ENCODE results near the gene ITFG1. TPM values are rescaled to one million over a fixed set of nuclear protein-coding genes. Genes with fewer than 3 reads are reported as not detected.

ITFG1 gene
- total RNA-seq = 46.0 and 49.9 TPM in 2 replicates

DNA sequence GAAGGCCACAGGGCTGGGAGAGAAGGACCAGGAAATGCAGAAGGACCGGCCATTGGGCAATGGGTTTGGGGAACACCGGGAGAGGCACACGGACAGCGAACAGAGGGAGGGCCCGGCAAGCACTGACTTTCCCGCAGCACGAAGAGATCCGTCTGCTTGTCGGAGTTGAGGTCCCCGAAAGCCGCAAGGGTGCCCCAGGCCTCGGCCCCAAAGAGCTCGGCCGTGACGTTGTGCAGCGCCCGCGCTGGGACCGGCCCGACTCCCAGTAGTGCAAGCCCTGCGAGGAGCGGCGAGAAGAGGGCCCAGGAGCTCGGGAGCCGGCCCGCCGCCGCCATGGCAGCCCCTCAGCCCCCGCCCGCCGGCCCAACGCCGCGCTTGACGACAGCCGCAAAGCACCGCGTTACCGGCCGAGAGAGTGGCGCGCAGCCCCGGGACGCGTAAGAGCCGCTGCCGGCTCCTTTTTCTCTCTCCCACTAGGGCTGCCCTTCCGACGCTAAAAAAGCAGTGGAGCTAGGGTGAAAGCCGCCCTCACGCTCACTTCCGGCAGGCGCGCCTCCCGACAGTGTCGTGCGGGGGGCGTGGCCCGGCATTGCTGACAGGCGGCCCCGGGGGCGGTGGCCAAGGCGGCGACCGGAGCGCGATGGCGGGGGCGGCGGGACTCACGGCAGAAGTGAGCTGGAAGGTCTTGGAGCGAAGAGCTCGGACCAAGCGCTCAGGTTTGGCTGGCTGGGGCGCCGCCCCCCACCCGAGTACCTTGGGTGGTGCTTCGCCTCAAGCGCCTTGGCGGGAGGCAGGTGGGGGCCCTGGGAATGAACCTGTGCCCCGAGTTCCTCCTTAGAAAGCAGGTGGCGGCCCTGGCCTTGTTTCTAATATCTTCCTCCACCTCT is at the start of gene ITFG1, which contains the start of gene PHKB:
TSS of gene ITFG1 (minus strand) at position 353 of the 887 bp plus-strand sequence. CDS start at position 335, 18 bp downstream.
TSS of gene PHKB (plus strand) at position 621 of the 887 bp plus-strand sequence. CDS start at position 641, 20 bp downstream.

GRCh38 chr16:47143677-47144558 is 316.9 kb downstream of the ITFG1 start, which contains the start of gene NETO2:
Gene NETO2, minus strand, starts transcription at chr16:47143945. Its CDS starts 333 bp downstream, at chr16:47143612.

Other genes with a start within 250 kb of the ITFG1 start
- 36.0 and 52.3 TPM in 2 replicates for gene PHKB, start 268 bp upstream of the ITFG1 start, total RNA-seq